K562 (cell line): ENCODE results near the gene TBXA2R. TPM values are rescaled to one million over a fixed set of nuclear protein-coding genes. Genes with fewer than 3 reads are reported as not detected.

Experiments
- CHAMP1 ChIP-seq: fragments of 450-650 bp; IDR thresholded peaks from 2 replicates; pipeline ENCODE4 v1.6.1; 2016; ENCODE audit warnings: mild to moderate bottlenecking
- COPS2 ChIP-seq: fragments of 450-650 bp; conservative IDR thresholded peaks from 2 replicates; pipeline ENCODE4 v1.6.1; 2016; ENCODE audit warnings: mild to moderate bottlenecking, moderate library complexity
- FOSL1 ChIP-seq: fragments of 200-800 bp; sonication (Bioruptor generic); conservative IDR thresholded peaks from 2 replicates; pipeline ENCODE4 v1.6.1; 2016; ENCODE audit warnings: missing genetic modification characterization, missing compliant biosample characterization
- GTF3C2 ChIP-seq: IDR thresholded peaks from 3 replicates; pipeline ENCODE4 v1.6.1; 2011; ENCODE audit warnings: borderline replicate concordance, mild to moderate bottlenecking, moderate library complexity; ENCODE audit not compliant: insufficient read length; ENCODE audit errors: extremely low read depth
- HMBOX1 ChIP-seq: sonication (generic); IDR thresholded peaks from 2 replicates; pipeline ENCODE4 v1.6.1; 2016
- IRF9 ChIP-seq: fragments of 450-650 bp; IDR thresholded peaks from 2 replicates; pipeline ENCODE4 v1.6.1; 2016; ENCODE audit warnings: missing biosample characterization, missing genetic modification characterization
- NFIC ChIP-seq: fragments of 450-650 bp; IDR thresholded peaks from 2 replicates; pipeline ENCODE4 v1.6.1; 2017; ENCODE audit warnings: mild to moderate bottlenecking, inconsistent platforms
- NFXL1 ChIP-seq: fragments of 450-650 bp; formaldehyde crosslinking; IDR thresholded peaks from 2 replicates; pipeline ENCODE4 v1.4.0; 2021; ENCODE audit warnings: mild to moderate bottlenecking
- PCBP1 ChIP-seq: fragments of 200-400 bp; formaldehyde crosslinking; IDR thresholded peaks from 2 replicates; pipeline ENCODE4 v1.6.1; 2018; ENCODE audit warnings: mild to moderate bottlenecking, low read depth, low read length; ENCODE audit not compliant: poor library complexity, severe bottlenecking
- RAD21 ChIP-seq, 2 experiments: fragments of 250-450 bp in 1 of 2; fragments of 450-650 bp in 1 of 2; sonication (Bioruptor Pico) in 1 of 2; formaldehyde crosslinking in 1 of 2; IDR thresholded peaks in 1 of 2; conservative IDR thresholded peaks in 1 of 2; 2 replicates each; pipeline versions ENCODE4 v1.4.0 to v1.8.0; 2020 to 2022; ENCODE audit warnings: mild to moderate bottlenecking in 2 of 2, moderate library complexity in 1 of 2
- TCFL5 ChIP-seq: fragments of 250-450 bp; sonication (Bioruptor Pico); conservative IDR thresholded peaks from 2 replicates; pipeline ENCODE4 v1.6.1; 2021; ENCODE audit warnings: mild to moderate bottlenecking, moderate library complexity, matching md5 sums
- ZBTB7A ChIP-seq: IDR thresholded peaks from 2 replicates; pipeline ENCODE4 v1.6.1; 2011; ENCODE audit warnings: low read depth, mild to moderate bottlenecking, low read length, moderate library complexity, borderline replicate concordance; ENCODE audit not compliant: control insufficient read depth
- ZNF280A ChIP-seq: fragments of 450-650 bp; IDR thresholded peaks from 2 replicates; pipeline ENCODE4 v1.6.1; 2018; ENCODE audit warnings: mild to moderate bottlenecking, low read depth; ENCODE audit not compliant: partially characterized antibody
- ZNF584 ChIP-seq: fragments of 200-800 bp; sonication (Bioruptor generic); IDR thresholded peaks from 2 replicates; pipeline ENCODE4 v1.6.1; 2016; ENCODE audit warnings: low read depth, mild to moderate bottlenecking, missing genetic modification characterization, missing compliant biosample characterization
- ZNF717 ChIP-seq: fragments of 250-450 bp; sonication (Bioruptor Pico); IDR thresholded peaks from 2 replicates; pipeline ENCODE4 v1.5.0; 2021
- polyA plus RNA-seq, 8 experiments: library from polyadenylated mRNA; depleted of rRNA in 4 of 8; stranded (reverse) in 5 of 8; unstranded in 3 of 8; fragments of >200 nt; fragmentation: Nextera tagmentation in 2 of 8; fragmentation: Illumina TruSeq in 1 of 8; extraction: Ambion mirVana in 2 of 8; extraction: Trizol in 1 of 8; gene quantifications; 2 replicates each; pipeline versions ENCODE4 v1.2.1 to v1.2.3, GENCODE V29; 2011 to 2014; ENCODE audit warnings: inconsistent platforms in 1 of 8, missing spikeins in 1 of 8
- total RNA-seq, 7 experiments: library from RNA; depleted of rRNA in 6 of 7; stranded (reverse); fragments of >200 nt in 6 of 7; fragmentation: Illumina TruSeq in 2 of 7; extraction: Trizol in 2 of 7; gene quantifications; 2 replicates each; pipeline versions ENCODE4 v1.2.1 to v1.2.3, GENCODE V29; 2011 to 2021; ENCODE audit warnings: low replicate concordance in 1 of 7
- TF ChIP-seq, protein P1 (sequence below): sonication (generic); formaldehyde crosslinking; IDR thresholded peaks from 2 replicates; pipeline ENCODE4 v1.8.0; 2022; ENCODE audit warnings: mild to moderate bottlenecking, low read depth, missing genetic modification reagents

Gene TBXA2R
- total and polyA plus RNA-seq, 9 of the 15 experiments (the other 6 are each of a cell fraction or from before 2014, with no cell fraction given), result 1.5 to 24.0 (median 2.8) TPM

GRCh38 chr19:3586127-3586626 lies 20.5 kb downstream of the TBXA2R start (continued):
- TF ChIP-seq IRF9 (no peak), CHAMP1 (no peak), ZNF280A (no peak), TCFL5 (CRISPR knock-in tag) (no peak), ZNF717 (CRISPR knock-in tag) (no peak), ZBTB7A (peak; percentile 95), HMBOX1 (no peak), RAD21 (CRISPR knock-in tag; conservative IDR thresholded peaks at IDR 0.05 in 1 of 2, IDR thresholded peaks at IDR 0.05 in 1 of 2) (peak; percentile 74 to 87), NFXL1 (CRISPR knock-in tag) (no peak), GTF3C2 (no peak), FOSL1 (tag) (no peak), PCBP1 (peak; percentile 47), COPS2 (no peak), ZNF584 (CRISPR knock-in tag) (no peak), NFIC (peak; percentile 44; the same call in 1 of the 2 replicates)
- TF ChIP-seq, protein P1, sequence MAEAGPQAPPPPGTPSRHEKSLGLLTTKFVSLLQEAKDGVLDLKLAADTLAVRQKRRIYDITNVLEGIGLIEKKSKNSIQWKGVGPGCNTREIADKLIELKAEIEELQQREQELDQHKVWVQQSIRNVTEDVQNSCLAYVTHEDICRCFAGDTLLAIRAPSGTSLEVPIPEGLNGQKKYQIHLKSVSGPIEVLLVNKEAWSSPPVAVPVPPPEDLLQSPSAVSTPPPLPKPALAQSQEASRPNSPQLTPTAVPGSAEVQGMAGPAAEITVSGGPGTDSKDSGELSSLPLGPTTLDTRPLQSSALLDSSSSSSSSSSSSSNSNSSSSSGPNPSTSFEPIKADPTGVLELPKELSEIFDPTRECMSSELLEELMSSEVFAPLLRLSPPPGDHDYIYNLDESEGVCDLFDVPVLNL, result no peak
